Thymus (tissue), 11 donors: ENCODE results near the gene HMGB2. TPM values are rescaled to one million over a fixed set of nuclear protein-coding genes. Genes with fewer than 3 reads are reported as not detected.

Experiments used
- DNase-seq, 9 donors: peaks; one replicate each; pipeline ENCODE4 v3.0.0-alpha.2; 2013; ENCODE audit warnings: low spot score in 9 of 9, low read depth in 6 of 9, missing footprints in 1 of 9
- H3K27ac ChIP-seq, 2 donors: one replicate each; pipeline ENCODE4 v1.5.1; 2013; ENCODE audit warnings: control low read depth in 1 of 2, low read depth in 1 of 2, low read length in 1 of 2, mild to moderate bottlenecking in 1 of 2, moderate library complexity in 1 of 2
- H3K27me3 ChIP-seq, 2 donors: one replicate each; pipeline ENCODE4 v1.5.1; 2013; ENCODE audit warnings: low read length in 1 of 2; ENCODE audit not compliant: control insufficient read depth in 2 of 2, insufficient read depth in 1 of 2
- H3K36me3 ChIP-seq, 2 donors: one replicate each; pipeline ENCODE4 v1.5.1; 2013; ENCODE audit warnings: low read length in 1 of 2, mild to moderate bottlenecking in 1 of 2, moderate library complexity in 1 of 2; ENCODE audit not compliant: control insufficient read depth in 2 of 2, insufficient read depth in 2 of 2
- H3K4me1 ChIP-seq, 2 donors: one replicate each; pipeline ENCODE4 v1.5.1; 2013; ENCODE audit warnings: low read length in 2 of 2; ENCODE audit not compliant: control insufficient read depth in 2 of 2, insufficient read depth in 2 of 2
- H3K4me3 ChIP-seq, 2 donors: one replicate each; pipeline ENCODE4 v1.5.1; 2013; ENCODE audit warnings: low read length in 2 of 2, control low read depth in 1 of 2, mild to moderate bottlenecking in 1 of 2
- H3K9me3 ChIP-seq, 2 donors: one replicate each; pipeline ENCODE4 v1.5.1; 2013; ENCODE audit warnings: low read length in 1 of 2, mild to moderate bottlenecking in 1 of 2; ENCODE audit not compliant: control insufficient read depth in 2 of 2, insufficient read depth in 1 of 2
- WGBS: extraction: QIAGEN DNeasy Blood & Tissue Kit; methylation state at CpG from one replicate; pipeline ENCODE4 v1.1.7; 2013; 5-methylcytosine and 5-hydroxymethylcytosine counted together
- polyA plus RNA-seq: library from polyadenylated mRNA; stranded (reverse); fragments of 200-250 nt; gene quantifications from one replicate; pipeline ENCODE4 v1.2.3, GENCODE V29; 2013
- total RNA-seq: library from RNA; stranded (reverse); fragments of 120-200 nt; gene quantifications from one replicate; pipeline ENCODE4 v1.2.4, GENCODE V29; 2013
- donor health status: healthy.

The HMGB2 gene
- total and polyA plus RNA-seq, 2 donors: 475 to 671 TPM

GRCh38 chr4:173357939-173358338 is 23.8 kb upstream of the HMGB2 start:
- Histone ChIP-seq H3K4me1 (no peaks in the 10 kb centered on the region), H3K36me3 (no peaks in the 10 kb centered on the region), H3K4me3 (no peak overlapping the region), H3K9me3 (no peaks in the 10 kb centered on the region), H3K27ac (no peak overlapping the region), H3K27me3 (no peaks in the 10 kb centered on the region)
- no peak for DNase-seq
- WGBS: 96% methylated on average over 2 of the region's 2 CpGs

GRCh38 chr4:173347467-173347866 is 13.3 kb upstream of the HMGB2 start:
- H3K36me3 ChIP-seq: peaks cover 0 to 3% of the 10 kb centered on the region in 2 donors
- no peaks in the 10 kb centered on the region for H3K9me3 ChIP-seq
- H3K27me3 ChIP-seq: no peaks in the 10 kb centered on the region
- DNase-seq: no peak
- WGBS: 96% methylated on average over 1 of the region's 1 CpG
- H3K4me1 ChIP-seq: no peaks in the 10 kb centered on the region
- no peak overlapping the region for H3K27ac ChIP-seq
- H3K4me3 ChIP-seq: no peak overlapping the region

- Histone ChIP-seq H3K4me3 (no peak overlapping the region), H3K27ac (no peak overlapping the region), H3K4me1 (no peaks in the 10 kb centered on the region), H3K36me3 (peaks cover 0 to 3% of the 10 kb centered on the region in 2 donors), H3K9me3 (no peaks in the 10 kb centered on the region), H3K27me3 (no peaks in the 10 kb centered on the region)
- no peak for DNase-seq
- WGBS: 96% methylated on average over 2 of the region's 2 CpGs
Measured at GRCh38 chr4:173346074-173346473, 11.9 kb upstream of the HMGB2 start.

- Histone ChIP-seq H3K27me3 (no peaks in the 10 kb centered on the region), H3K9me3 (no peaks in the 10 kb centered on the region), H3K36me3 (peaks cover 0 to 3% of the 10 kb centered on the region in 2 donors), H3K4me3 (no peak overlapping the region), H3K27ac (no peak overlapping the region), H3K4me1 (no peaks in the 10 kb centered on the region)
- WGBS: 6% methylated on average over 2 of the region's 2 CpGs
- DNase-seq: no peak
Measured at GRCh38 chr4:173345648-173346047, 11.5 kb upstream of the HMGB2 start.

- H3K27ac ChIP-seq: no peak overlapping the region
- no peak overlapping the region for H3K4me3 ChIP-seq
- DNase-seq: no peak
- H3K36me3 ChIP-seq: peaks cover 0 to 3% of the 10 kb centered on the region in 2 donors
- no peaks in the 10 kb centered on the region for H3K9me3 ChIP-seq
- WGBS: 97% methylated on average over 3 of the region's 3 CpGs
- H3K4me1 ChIP-seq: no peaks in the 10 kb centered on the region
- H3K27me3 ChIP-seq: no peaks in the 10 kb centered on the region
Measured at GRCh38 chr4:173343832-173344397, 9.8 kb upstream of the HMGB2 start.

- over 99% methylated on average over 2 of the region's 2 CpGs for WGBS
Measured at GRCh38 chr4:173337463-173337862, 3.3 kb upstream of the HMGB2 start.

GRCh38 chr4:173334891-173335752 is 964 bp upstream of the HMGB2 start:
- Histone ChIP-seq H3K4me3 (peak overlapping the region; percentile 94 to 98), H3K36me3 (peaks cover 0 to 30% of the 10 kb centered on the region in 2 donors), H3K4me1 (peaks cover 6 to 10% of the 10 kb centered on the region in 2 donors), H3K9me3 (no peaks in the 10 kb centered on the region), H3K27me3 (no peaks in the 10 kb centered on the region), H3K27ac (peak overlapping the region; percentile 61 to 99)
- WGBS: 2% methylated on average over 52 of the region's 52 CpGs
- peak in 7 of 9 donors; percentile 37 to 79 (median 54) for DNase-seq

More at GRCh38 chr4:173337463-173337862, 3.3 kb upstream of the HMGB2 start:
- no peaks in the 10 kb centered on the region for H3K27me3 ChIP-seq
- H3K4me1 ChIP-seq: peaks cover 6% of the 10 kb centered on the region in 2 donors
- DNase-seq: no peak
- no peak overlapping the region for H3K4me3 ChIP-seq
- H3K36me3 ChIP-seq: peaks cover 0 to 8% of the 10 kb centered on the region in 2 donors
- no peak overlapping the region for H3K27ac ChIP-seq
- H3K9me3 ChIP-seq: no peaks in the 10 kb centered on the region

GRCh38 chr4:173333658-173334084 is 487 bp downstream of the HMGB2 start:
- Histone ChIP-seq H3K4me3 (peak overlapping the region; percentile 94 to 98), H3K9me3 (no peaks in the 10 kb centered on the region), H3K27me3 (no peaks in the 10 kb centered on the region), H3K27ac (peak overlapping the region; percentile 99 to 100), H3K36me3 (peaks cover under 1 to 44% of the 10 kb centered on the region in 2 donors), H3K4me1 (peaks cover 6 to 10% of the 10 kb centered on the region in 2 donors)
- DNase-seq: peak in 4 of 9 donors; percentile 38 to 73 (median 56)
- 1% methylated on average over 51 of the region's 53 CpGs for WGBS
